Activated effector memory CD4-positive, alpha-beta T cell treated with Interleukin-2 at 50 U/mL for 16 hours (primary cell): ENCODE data around the gene RPL22.
A peak's percentile ranks its signal among the peaks of the same experiment; 100 is the strongest.

Experiments used
- DNase-seq: peaks from one replicate; pipeline ENCODE4 v3.0.0-alpha.2; 2020

RPL22 gene

GRCh38 chr1:6199298-6200187, at the start of gene RPL22:
Gene RPL22 (minus strand): TSS chr1:6199595. CDS start chr1:6199573, 22 bp downstream.
- peak; percentile 97 for DNase-seq

- DNase-seq: no peak
Observed at GRCh38 chr1:6248161-6248776, 48.9 kb upstream of the RPL22 start.

- DNase-seq: no peak
Observed at GRCh38 chr1:6247651-6248050, 48.3 kb upstream of the RPL22 start.

DNA sequence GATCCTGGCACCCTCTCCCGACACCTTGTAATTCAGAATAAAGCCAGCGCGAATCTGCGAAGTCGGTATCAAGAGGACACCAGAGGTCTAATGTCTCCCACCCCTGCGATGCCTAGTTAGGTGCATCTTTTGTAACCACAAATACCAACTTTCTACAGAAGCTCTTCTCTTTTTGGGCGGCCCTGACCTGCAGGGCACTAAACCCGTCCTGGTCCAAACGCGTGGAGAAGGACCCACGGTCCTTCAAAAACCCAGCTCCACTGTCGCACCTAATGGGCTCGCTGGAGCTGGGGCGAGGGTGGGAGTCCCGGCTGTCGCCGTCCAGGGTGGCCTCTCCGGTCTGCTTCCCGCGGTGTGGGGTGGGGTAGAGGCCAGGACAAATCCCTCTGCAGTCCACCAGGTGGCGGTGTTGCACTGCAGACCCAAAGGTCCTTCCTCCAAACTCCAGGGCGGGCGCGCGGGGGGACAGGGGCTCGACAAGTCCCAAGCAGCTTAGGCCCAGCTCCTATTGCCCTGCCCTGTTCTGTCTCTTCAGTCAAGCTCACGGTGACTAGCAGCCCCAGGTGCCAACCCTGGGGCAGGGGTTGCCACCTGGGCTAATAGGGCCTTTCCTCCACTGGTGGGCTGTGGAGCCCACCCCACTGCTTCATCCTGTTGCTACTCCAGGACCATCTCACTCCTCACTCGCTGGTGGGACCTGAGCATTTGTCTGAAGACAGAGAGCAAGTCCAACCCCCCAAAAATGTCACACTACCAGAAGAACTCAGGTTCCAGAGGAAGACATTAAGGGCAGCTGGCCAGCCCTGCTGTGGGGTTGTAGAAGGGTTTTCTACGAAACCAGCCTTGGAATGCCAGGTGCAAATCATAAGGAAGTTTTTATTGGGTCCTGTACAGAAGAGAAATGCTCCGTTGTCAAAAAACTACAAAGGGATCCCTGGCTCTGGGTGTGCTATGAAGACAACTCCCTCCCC, 47.4 kb upstream of the RPL22 start:
- peak; percentile 59 for DNase-seq

GRCh38 chr1:6245869-6246496, 46.6 kb upstream of the RPL22 start:
- DNase-seq: no peak

DNA sequence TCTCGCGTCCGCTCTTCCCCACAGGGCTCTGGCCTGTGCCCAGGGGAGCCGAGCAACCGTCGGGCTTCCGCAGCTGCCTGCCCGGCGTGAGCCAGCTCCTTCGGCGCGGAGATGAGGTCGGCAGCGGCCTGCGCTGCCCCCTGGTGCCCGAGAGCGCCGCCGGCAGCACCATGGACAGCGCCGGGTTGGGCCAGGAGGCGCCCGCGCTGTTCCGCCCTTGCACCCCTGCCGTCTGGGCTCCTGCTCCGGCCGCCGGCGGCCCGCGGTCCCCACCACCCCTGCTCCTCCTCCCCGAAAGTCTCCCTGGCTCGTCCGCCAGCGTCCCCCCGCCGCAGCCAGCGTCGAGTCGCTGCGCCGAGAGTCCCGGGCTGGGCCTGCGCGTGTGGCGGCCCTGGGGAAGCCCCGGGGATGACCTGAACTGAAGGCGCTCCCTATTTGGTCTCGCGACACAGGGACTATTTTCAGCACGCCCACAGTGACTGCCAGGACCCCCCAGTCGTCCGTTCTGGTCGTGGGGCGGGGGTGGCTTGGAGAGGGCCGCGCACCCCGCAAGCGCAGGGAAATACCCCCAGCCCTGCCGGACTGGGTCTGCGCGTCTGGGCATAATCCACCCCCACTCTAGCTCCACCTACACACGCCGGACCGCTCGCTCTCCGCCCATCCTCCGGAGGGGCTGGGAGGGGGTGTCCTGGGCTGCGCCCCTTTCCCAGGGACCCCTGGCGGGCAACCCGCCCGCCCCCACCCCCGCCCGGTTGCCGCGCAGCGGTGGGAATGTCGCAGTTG, 45.9 kb upstream of the RPL22 start:
- DNase-seq: peak; percentile 67

DNA sequence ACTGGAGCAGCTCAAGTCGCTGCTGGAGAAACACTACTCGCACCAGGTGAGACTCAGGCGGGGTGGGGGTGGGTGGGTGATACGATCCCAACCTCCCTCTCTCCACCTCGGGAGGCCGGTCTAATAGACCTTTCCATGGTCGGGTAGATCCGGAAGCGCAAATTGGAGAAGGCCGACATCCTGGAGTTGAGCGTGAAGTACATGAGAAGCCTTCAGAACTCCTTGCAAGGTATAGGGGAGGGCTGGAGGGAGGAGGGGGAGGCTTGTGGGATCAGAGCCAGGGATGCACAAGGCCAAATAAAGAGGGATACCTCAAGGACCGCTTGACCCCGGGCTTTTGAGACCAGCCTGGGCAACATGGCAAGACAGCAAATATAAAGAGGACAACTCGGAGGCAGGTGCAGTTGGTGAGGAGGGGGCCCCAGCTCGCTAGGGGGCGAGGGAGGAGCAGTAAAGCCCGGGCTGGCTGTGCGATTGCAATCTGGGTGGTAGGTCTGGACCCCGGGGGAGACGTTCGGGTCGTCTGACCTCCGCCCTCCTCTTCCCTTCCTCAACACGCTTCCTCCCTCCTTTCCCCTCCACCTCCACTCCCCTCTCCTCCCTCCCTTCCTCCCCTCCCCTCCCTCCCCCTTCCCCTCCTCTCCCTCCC, 45.1 kb upstream of the RPL22 start:
- DNase-seq: no peak

- DNase-seq: no peak
Observed at GRCh38 chr1:6243993-6244392, 44.6 kb upstream of the RPL22 start, which contains the start of gene HES3. Gene HES3 (plus strand): TSS chr1:6244179. CDS start chr1:6244366, 187 bp downstream.

GRCh38 chr1:6243053-6243834, 43.8 kb upstream of the RPL22 start:
- DNase-seq: no peak

DNA sequence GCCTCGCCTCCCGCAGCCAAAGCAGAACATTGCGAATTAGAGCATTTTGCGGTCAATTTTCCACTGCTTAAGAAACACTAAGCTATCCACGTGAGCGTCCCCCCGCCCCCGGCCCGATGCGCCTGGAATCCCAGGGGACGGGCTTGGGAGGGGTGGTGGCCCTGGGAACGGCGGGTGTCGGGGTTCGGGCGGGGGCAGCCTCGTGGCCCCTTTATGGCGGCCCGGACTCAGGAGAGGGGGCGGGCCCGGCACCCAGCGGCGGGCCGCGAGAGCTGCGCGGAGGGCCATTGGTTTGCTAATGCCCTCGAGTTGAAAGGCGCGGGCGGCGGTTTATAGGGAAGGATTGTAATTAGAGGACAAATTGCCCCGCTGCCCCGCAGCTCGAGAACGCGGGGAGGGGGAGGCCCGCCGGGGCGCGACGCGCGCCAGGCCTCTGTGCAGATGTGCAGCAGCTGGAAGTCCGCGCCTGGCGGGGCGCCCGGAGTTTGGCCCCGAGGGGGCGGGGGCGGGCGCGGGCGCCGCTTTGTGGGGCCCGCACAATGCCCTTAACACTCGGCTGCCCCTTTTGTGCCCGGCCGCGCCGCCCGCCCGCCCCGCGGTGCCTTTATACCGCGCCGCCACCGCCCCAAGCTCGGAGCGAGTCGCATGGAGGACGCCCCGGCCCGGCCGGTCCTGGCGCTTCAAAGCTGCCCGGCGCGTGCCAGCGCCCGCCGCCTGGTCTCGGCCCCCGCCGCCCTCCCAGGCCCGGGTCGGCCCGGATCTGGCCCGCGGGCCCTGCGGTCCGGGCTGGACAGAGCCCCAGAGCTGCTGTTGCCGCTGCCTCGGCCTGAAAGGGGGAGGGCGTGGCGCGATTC, 42.7 kb upstream of the RPL22 start:
- no peak for DNase-seq

- no peak for DNase-seq
Observed at GRCh38 chr1:6241107-6241886, 41.9 kb upstream of the RPL22 start.

GRCh38 chr1:6239950-6240768, 40.8 kb upstream of the RPL22 start:
- no peak for DNase-seq

GRCh38 chr1:6239213-6239752, 39.9 kb upstream of the RPL22 start:
- DNase-seq: no peak

GRCh38 chr1:6237093-6237492, 37.7 kb upstream of the RPL22 start:
- DNase-seq: no peak

- no peak for DNase-seq
Observed at GRCh38 chr1:6235296-6235677, 35.9 kb upstream of the RPL22 start.

DNA sequence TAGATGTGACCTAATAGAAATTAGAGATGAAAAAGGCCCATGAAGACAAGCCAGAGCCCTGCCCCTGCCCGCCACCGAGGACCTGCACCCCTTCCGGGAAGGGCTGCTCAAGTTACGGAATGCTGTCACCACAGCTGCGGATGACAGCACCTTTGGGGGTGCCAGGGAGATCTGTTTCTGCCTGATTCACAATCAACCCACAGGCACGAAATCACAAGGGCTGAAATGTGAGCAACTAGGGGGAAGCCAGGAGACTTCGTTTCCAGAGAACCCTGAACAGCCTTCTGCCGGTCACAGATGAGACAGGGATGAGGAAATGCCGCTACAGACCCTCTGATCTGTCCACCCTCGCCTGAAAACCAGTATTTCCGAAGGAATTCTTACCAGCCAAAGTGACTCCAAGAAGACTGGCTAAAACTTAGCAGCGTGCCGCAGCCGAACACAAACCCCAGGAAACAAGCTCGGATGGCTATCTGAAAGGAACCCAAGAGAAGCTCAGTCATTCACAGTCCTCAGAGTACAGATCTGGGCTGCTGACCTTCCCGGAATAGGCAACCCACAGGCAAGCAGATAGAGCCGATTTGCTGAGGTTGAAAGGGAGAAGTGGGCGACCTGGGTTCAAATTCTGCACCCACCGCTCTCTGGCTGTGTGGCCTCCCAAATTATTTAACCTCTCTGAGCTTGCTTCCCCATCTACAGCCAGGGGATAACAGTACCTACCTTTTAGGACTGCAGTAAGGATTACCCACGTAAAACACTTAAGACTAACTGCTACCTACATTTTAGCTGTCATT, 35.3 kb upstream of the RPL22 start:
- no peak for DNase-seq
